G401.6 (cell line): Measurements from ENCODE around the gene NXT1.
"Not testable (repeated sequence)": the region's sequence is repeated elsewhere in the genome, so short reads cannot be mapped to it uniquely, and the experiment has no call there.

Source experiments
- FAIRE-seq: peaks from 2 replicates; lab custom pipeline; 2012; peaks lifted over from hg19 to GRCh38; lab: Jason Lieb, UNC

NXT1 gene

DNA sequence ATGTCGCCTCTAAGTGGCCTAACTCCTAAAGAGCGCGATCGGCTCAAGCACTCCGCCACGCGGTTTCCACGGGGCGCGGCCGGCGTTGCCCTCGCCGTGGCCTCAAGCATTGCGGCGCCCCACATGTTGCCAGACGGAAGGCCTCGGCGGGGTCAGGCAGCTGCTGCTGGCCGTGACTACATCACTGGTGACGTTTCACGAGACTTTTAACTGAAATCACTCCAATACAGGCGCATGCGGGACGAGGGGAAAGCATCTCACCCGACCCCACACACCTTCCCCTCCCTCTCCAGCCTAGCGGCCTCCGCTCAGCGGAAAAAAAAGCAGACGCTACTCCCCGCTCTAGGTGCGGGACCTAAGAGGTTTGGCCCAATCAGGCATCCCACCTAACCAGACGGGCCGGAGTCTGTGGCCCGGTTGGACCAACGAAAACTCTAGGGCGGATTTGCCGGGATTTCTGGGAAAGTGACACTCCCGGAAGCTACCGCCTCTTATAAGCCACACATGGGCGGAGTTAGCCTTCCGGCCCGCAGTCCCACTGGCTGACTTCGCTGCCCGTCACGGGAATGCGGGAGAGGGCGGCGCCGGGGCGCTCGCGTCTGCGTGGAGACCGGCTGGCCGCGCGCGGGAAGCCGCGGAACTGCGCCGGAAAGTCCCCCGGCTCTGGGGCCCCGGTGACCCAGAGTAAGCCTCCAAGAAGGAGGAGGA is at the start of gene NXT1:
NXT1 (plus strand) TSS at position 596 of the 708 bp plus-strand sequence. CDS start 3,251 bp downstream, outside the sequence.
- FAIRE-seq: peak; percentile 97

DNA sequence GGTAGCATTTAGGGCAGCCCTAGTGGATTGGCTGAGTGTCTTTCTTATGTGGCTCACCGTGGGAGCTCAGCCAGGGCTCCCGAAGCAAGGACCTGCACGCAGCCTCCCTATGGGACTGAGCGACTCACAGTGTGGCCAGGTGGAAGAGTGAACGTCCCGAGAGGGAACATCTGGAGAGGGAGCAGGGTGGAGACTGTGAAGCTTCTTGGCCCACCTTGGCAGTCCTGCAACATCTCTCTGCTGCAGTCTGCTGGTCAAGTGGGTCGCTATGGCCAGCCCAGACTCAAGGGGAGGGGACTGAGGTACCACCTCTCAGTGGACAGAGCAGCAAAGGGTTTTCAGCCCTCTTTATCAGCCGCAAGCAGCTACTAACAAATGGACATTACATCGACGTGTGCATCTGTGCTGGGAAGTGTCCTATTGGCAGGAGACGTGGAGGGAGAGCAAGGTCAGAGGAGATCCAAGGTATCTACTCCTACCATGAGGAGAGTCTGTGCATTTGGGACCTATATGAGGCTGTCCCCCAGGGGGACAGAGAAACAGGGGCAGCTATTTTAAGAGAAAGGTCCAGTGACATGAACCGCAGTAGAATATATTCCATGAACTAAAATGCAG is 49.0 kb upstream of the NXT1 start:
- FAIRE-seq: no peak

GRCh38 chr20:23302386-23302785 is 48.2 kb upstream of the NXT1 start:
- no peak for FAIRE-seq

DNA sequence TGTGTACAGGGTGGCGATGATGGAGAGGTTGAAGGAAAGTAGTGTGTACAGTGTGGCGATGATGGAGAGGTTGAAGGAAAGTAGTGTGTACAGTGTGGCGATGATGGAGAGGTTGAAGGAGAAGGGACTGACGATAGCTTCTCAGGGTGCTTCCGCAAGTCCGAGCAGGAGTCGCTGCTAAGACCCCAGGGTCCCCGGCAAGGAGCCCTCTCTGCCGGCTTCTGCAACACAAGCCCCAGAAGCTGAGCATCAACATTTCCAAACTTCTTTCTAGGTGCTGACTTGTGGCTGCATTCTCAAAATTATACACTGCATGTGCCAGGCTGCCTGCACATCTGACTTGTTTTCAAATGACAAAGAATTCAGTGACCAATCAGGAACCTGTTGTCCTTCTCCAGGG is 47.8 kb upstream of the NXT1 start:
- FAIRE-seq: no peak

- no peak for FAIRE-seq
Observed at GRCh38 chr20:23303325-23304102, 47.1 kb upstream of the NXT1 start.

GRCh38 chr20:23304616-23305015 is 46.0 kb upstream of the NXT1 start:
- FAIRE-seq: no peak

DNA sequence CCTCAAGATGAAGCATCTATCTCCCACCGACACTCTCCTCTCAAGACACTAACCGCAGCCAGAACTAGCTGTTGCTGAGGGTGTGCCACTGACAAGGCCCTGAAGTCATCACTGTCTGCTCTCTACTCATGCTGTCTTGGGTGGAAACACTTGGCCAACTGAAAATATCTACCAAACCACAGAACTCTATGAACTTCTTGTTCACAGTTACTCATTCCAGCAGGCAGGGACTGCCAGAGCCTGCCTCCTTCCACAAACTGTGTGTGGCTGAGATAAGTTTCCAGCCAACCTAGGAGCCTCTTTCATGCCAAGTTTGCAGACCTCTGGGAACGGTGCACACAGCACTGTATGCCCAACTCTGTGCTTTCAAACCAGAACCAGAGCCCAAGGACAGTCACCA is 45.5 kb upstream of the NXT1 start:
- FAIRE-seq: no peak

DNA sequence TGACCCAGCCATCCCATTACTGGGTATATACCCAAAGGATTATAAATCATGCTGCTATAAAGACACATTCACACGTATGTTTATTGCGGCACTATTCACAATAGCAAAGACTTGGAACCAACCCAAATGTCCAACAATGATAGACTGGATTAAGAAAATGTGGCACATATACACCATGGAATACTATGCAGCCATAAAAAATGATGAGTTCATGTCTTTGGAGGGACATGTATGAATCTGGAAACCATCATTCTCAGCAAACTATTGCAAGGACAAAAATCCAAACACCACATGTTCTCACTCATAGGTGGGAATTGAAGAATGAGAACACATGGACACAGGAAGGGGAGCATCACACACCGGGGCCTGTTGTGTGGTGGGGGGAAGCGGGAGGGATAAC is 43.2 kb upstream of the NXT1 start:
- FAIRE-seq: not testable (repeated sequence)

DNA sequence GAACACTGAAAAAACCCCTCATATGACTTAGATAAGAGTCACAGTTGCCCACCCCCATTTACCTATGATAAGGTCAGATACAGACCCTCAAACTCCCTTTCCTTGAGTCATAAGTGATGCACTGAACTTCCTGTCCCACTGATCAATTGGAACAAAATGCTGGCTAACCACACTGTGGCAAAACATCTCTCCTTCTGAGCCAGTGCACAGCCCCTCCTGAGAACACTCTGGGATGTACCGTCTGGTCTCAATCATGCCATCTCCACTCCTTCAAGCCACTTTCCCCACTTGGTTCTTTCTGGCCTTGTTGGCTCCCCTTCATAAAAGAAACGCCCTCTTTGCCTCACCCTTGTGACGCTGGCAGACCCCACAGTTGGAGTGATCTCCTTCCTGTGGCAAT is 42.6 kb upstream of the NXT1 start:
- FAIRE-seq: no peak

DNA sequence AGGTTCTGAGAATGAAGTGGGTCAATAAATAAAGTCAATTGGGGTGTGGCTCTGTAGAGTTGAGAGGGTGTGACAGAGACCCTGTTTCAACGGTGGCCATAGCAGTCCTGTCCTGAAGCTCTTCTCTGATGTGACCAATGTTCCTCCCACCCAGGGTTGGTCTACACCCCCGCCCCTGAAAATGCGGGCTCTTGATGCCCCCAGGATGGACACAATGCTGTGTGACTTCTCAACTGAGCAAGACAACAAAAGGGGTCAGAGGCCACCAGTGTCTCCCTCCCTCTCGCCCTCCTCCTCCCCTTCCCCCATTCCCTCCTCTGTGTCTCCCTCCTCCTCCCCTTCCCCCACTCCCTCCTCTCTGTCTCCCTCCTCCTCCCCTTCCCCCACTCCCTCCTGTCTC is 41.7 kb upstream of the NXT1 start:
- FAIRE-seq: no peak

DNA sequence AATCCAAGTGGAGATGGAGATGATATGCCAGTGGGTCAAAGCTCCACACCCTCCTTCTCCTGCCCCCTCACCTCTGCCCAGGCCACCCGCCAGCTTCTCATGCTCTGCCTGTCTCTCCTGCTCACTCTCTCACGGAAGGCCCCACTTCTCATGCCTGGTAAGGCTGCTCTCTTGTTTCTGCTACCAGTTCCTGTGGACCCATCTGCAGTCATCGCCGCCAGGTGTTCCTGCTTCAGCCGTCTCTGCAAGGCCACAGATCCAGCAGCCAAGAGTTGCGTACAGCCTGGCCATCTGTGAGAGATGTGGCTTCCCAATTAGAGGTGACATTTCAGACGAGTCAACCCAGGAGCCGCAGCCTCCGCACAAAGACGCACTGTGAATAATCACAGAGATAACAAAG is 40.8 kb upstream of the NXT1 start:
- FAIRE-seq: no peak

DNA sequence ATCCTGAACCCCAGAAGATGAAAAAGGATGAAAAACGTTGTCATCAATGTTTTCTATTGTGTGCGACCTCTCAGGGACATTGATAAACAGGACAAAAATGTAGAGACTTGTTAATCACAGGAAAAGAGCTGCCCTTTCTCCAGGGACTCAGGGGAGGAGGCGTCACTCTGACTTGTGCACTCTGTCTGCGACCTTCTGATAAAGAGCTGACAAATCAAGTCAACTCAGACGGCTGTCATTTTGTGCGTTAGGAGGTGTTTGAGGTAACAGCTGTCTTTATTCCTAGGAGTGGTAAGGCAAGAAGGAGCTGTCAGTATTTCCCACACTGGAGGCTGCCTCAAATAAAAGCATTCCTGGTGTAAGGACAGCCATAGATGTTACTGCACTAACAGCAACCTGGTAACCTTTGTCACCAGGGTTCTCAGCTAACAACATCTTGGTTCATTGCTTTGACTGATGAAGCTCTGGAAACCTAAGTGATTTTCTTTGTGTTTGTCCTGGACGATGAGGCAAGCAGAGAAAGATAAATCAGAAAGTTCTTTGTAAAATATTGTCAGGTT is 38.6 kb upstream of the NXT1 start:
- no peak for FAIRE-seq

GRCh38 chr20:23313271-23313670 is 37.3 kb upstream of the NXT1 start:
- no peak for FAIRE-seq

DNA sequence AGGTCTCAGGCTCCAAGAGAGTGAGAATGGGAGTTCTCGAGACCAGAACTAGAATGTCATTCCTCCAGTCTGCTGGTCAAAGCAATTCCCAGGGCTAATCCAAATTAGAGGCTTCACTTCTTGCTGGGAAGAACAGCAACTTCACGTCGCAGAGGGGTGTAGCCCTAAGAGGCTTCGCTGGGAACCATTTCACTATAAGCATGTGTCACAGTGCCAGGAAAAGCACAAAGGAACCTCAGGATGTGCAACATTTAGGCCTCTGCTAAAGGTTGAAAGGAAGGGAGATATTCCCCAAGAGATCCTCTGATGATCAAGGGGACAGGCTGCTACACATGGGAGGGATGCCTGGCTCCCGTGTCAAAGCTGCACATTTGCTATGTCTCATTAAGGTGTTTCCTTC is 35.9 kb upstream of the NXT1 start:
- FAIRE-seq: no peak

DNA sequence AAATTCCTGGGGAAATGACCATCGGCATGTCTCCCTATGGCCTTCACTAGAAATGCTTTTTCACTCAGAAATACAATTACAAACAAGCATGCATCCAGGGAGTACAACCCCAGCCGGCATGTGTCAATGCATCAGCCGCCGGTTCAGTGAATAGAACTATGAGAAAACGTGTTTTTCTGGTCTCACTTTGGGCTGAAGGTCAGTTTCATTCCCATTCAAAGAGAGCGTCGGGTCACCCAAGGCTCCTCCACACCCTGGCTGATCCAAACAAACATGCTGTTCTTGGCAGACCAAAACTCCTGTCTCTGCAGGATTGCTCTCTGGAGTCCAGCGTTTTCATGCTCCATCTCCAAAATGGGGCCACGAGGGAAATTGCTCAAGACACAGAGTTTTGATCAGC is 35.5 kb upstream of the NXT1 start:
- FAIRE-seq: no peak

- FAIRE-seq: no peak
Observed at GRCh38 chr20:23316626-23317025, 34.0 kb upstream of the NXT1 start.

DNA sequence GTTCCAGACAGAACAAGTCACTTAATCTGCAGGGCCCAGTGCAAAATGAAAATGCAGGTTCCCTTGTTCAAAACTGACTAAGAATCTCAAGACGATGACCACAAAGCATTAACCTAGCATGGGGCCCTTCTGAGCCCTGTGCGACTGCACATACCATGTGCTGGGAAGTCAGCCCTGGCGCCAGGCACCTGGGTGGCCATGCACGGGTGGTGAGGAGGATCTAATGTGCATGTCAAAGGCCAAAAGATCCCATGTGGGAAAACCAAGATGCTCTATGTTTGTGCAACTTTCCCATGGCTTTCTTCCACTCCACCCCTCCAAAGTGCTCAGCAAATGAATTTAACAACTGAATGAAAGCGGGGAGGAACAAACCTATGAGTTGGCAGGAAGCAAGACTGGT is 33.5 kb upstream of the NXT1 start:
- FAIRE-seq: no peak

DNA sequence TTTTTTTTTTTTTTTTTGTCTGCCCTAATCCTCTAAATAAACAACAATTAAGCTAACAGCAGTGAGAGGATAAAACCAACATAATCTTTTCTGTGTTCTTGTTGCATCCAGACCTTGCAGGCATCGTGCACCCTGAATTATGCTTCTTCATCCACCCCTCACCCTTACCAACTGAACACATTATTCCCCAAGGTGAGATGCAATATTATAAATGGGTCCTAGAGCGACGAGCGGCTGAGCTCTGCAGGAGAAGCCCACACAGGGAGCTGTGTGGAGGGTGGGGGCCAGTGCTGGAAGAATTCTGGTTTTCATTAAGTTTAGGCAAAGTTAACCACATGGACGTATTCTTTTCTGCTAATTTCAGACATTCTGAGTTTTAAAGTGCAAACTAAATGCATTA is 32.2 kb upstream of the NXT1 start:
- no peak for FAIRE-seq

GRCh38 chr20:23320317-23320716 is 30.3 kb upstream of the NXT1 start:
- no peak for FAIRE-seq

GRCh38 chr20:23325107-23325506 is 25.5 kb upstream of the NXT1 start:
- no peak for FAIRE-seq

DNA sequence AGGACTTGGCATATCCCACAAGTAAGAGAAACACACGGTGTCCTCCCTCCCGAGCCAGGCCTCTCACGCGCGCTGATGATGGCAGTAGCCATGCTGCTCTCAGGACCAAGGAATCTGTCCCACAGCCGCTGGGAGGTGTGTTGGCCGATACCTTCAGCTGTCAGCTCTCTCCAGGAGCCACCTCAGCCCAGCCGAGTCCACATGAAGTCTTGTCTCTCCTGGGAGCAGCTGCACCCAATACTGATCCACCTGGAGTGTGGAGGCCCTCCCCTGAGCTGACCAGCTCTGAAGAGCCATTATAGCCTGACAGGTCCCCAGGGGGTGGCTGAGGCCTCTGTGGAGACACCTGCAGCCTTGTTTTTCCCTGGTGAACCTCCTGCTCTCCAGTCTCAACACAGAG is 23.8 kb upstream of the NXT1 start:
- no peak for FAIRE-seq

DNA sequence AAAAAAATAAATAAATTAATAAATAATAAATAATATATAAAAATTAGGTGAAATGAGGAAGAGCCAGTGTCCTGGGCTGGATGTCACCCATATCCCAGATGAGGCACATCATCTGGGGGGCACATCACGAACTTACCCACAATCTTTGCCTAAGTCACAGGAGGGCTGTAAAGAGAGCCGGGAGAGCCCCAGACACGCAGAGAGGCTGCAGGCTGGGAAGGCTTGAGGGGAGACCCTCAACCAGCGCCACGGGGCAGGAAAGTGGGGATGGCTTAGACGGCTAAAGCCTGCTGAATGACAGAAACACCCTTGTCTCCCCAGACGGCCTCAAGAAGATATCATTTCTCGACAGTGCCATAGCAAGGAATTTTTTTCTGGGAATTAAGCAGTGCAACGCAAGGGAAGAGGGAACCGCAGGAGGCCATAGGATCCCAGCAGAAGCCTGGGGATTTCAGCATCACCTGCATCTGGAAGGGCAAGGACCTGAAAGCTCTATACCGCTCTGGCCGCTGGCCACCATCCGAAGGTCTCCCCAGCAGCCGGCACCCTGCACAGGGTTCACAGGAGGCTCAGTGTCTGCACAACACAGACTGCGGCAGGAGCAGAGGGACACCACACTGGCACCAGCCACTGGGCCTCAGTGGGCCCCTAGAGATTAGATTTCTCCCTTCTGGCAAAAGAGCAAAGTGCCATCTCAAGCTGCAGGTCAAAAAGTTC is 22.8 kb upstream of the NXT1 start:
- no peak for FAIRE-seq
